GM18526 (cell line): Measurements from ENCODE around the gene WDR75.

ENCODE experiments used
- POLR2A ChIP-seq: IDR thresholded peaks from 3 replicates; pipeline ENCODE4 v1.6.1; 2011; ENCODE audit not compliant: insufficient read length; ENCODE audit errors: extremely low read depth

The WDR75 gene

GRCh38 chr2:189481071-189481470 is 39.8 kb downstream of the WDR75 start:
- no peak for TF ChIP-seq POLR2A

- no peak for TF ChIP-seq POLR2A
Observed at GRCh38 chr2:189483571-189483970, 42.3 kb downstream of the WDR75 start.

DNA sequence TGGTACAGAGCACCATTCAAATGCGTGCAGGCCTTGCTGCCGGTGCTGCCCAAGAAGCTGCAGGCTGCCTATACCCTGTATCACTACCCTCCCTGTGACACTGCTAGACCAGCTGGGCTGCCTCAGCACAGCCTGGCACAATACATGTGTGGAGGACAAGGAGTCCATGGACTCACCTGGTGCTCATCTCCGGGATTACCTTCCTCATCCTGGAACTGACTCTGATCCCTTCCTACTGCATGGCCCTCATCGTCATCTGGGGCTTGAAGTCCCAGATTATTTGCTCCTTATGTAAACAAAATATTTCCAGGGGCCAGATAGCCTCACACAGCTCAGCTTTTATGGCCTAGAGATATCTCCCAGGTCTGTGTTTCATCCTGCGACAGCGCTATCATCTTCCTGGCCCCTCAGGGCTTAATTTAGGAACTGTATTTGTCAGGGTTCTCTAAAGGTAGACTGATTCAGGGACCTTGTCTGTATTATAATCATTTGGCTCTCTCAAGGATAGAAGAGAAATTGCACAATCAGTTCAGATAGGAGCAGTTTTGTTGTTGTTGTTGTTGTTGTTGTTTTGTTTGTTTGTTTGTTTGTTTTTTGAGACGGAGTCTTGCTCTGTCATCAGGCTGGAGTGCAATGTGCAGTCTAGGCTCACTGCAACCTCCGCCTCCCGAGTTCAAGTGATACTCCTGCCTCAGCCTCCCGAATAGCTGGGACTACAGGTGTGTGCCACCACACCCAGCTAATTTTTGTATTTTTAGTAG is 42.9 kb downstream of the WDR75 start:
- no peak for TF ChIP-seq POLR2A

DNA sequence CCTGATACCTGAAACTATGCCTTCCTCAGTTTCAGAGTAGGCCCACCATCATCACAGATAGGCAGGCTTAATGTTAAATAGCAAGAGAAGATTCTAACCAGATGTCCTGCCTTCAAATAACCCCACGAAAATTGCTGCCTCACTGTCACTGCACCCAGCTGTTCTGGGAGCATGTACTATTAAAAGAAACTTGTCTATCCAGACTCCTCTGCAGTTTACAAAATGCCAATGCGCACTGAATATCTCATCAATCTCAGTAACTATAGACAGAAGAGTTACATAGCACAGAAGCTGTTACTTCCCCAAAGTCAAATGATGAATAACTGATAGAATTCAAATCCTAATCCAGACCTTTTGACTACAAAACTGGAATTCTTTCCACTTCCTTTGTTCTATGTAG is 43.9 kb downstream of the WDR75 start:
- TF ChIP-seq POLR2A = no peak

DNA sequence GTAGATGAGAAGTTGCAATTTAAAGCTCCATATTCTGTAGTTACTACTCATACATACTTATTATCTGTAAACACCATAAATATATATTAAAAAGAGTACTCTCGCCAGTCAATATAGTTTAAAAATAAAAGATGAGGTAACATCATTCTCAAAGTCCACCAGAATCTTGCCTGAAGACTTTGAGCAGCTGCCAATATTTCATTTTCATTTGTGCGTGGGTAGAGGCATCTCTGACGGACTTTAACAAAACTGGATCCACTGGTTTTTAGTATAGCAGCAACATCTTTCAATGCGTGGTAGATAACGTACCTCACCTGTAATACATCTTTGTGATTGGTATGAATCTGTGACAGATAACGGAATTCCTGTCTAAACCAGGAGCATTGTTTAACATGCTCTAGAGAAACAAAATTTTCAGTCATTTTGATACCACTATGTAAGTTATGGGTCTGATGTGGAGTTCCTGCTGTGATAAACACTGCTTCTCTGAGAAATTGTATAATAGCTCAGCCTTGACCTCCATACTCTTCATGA is 45.0 kb downstream of the WDR75 start:
- no peak for TF ChIP-seq POLR2A

- TF ChIP-seq POLR2A = no peak
Observed at GRCh38 chr2:189487283-189488007, 46.2 kb downstream of the WDR75 start.

GRCh38 chr2:189488008-189488310 is 46.7 kb downstream of the WDR75 start:
- TF ChIP-seq POLR2A = no peak

DNA sequence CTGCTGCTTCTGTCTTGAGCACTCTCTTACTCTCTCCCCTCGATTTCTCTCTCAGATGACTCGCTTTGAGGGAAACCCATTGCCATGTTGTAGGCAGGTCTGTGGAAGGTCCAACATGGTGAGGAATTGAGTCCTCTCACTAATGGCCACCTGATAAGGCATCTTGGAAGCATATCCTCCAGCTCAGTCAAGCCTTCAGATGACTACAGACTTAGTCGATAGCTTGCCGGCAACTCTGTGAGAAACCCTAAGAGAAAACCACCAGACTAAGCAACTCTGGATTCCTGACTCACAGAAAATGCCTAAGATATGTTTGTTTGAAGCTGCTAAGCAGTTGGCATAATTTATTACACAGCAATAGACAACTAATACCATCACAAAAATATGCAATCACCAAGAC is 51.2 kb downstream of the WDR75 start:
- TF ChIP-seq POLR2A = no peak

GRCh38 chr2:189498205-189498604 is 56.9 kb downstream of the WDR75 start:
- TF ChIP-seq POLR2A = no peak

- no peak for TF ChIP-seq POLR2A
Observed at GRCh38 chr2:189499137-189499536, 57.9 kb downstream of the WDR75 start.

DNA sequence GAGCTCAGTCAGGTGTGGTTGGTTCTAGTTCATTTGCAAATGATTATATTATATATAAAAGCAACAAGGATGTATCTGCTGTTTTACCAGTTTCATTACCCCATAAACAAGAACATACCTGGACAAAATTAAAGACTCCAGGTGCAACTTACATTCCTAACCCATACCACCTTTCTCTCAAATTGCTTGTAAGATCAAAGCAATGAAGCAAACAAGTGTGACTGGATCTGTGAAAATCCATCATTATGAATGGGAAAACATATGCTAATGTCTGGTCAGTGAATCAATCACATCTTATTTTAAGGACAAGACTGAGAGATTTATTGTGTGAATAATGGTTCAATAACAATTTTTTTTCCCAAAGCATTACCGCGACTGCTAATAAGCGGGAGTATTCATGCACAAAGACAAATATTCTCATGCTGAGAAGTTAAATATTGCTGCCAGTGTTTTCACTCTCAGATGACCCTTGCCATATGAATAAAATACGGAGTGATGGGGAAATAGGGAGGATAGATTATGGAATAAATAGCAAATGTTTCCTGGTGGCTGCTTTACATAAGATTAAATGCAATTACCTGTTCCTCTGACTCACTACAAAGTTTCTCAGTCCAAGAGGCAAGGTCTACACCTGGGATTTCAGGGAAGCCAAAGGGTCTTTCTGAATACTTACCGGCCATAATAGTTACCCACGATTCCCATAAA is 59.3 kb downstream of the WDR75 start:
- TF ChIP-seq POLR2A = no peak

GRCh38 chr2:189501487-189501886 is 60.2 kb downstream of the WDR75 start:
- TF ChIP-seq POLR2A = no peak

DNA sequence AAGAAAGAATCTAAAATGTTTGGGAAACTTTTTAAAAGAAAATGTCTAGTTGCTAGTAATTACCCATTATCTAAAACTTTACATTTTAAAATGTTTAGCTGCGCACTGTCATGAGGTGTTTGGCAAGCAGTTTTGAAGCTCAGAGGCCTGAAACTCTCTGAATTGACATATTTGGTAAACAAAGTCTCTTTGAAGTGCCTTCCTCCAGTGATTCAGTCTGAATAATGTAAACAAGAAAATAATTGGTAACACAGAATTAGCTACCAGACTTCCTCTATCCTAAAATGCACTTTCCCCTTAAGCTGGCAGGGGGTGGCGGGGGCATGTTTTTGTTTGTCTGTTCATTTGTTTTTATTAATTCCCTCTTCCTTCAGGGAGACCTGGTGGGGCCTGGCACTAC is 61.4 kb downstream of the WDR75 start:
- TF ChIP-seq POLR2A = no peak

- TF ChIP-seq POLR2A = no peak
Observed at GRCh38 chr2:189504238-189504637, 63.0 kb downstream of the WDR75 start.

DNA sequence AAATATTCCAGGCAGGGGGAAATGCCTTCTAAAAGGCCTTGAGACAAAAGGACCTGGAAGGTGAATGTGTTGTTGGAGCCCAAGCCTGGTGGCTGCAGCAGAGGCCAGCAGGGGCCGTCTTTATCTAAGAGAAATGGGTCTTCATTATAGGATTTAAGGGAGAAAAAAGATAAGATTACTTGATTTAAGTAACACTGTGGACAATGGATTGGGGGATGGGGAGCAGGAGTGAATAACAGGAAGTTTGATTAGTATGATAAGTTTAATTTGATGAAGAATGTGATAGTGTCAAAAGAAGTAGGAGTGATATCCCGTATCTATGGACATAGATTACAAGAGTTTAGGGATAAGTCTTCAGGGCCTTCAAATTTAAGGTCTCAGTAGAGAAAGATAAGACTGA is 64.2 kb downstream of the WDR75 start:
- no peak for TF ChIP-seq POLR2A

DNA sequence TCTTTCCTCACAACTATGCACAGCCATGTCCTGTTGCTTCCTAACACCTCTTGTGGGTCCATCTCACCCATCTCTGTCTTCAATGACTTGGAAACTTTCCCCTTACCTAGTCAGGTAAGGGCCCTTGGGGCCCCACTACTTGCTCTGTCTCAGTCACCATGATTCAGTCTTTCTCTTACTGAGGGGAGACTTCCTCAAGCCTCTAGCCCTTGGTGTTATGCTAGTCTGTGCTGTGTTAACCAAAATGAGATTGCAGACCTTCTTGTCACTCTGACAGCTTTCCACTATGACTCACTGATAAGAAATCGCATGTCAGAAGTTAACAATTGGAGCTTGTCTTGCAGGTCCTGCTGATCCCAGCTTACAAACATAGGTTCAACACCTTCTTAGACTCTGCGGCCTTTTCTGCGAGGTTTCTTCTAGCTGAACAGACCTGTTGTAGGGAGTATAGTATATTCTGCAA is 65.3 kb downstream of the WDR75 start:
- TF ChIP-seq POLR2A = no peak
